ENCODE data around the gene ETV4.

DNA sequence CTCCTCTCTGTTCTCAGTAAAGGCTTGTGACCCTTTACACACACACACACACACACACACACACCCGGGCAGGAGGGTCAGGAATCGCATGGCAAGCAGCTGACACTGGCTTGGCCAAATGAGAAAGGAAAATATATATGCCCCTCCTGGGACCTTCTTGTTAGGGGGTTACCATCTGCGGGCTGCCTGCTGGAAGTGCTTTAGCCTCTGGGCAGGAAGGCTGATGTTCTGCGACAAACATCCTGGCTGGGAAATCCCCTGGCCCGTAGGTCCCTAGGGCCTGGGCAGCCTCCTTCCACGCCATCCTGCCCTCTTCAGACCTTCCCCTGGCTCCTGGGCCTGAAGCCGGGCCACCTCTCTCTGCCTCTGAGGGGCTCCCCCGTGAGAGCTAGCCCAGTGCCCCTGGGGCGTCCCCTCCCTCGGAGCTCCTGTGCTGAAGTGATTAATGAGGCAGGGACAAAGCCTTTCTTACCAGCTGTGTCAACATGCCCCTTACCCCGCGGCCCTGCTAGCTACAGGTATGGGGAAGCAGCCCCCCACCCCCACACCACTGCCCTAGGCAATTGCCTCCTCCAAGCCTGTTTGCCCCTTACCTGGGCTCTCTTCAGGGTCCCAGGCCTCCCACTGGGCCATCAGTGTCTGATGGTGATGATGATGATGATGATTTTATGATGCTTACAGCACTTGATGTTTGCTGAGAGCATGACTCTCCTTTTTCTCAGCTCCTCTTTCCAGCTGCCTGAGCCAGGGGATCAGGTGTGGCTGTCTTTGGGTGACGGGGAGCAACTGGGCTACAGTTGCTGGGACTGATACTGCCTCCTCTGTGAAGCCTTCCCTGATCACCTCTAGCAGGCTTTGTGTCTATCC lies 32.8 kb upstream of the ETV4 start:
- TF ChIP-seq, protein P1, sequence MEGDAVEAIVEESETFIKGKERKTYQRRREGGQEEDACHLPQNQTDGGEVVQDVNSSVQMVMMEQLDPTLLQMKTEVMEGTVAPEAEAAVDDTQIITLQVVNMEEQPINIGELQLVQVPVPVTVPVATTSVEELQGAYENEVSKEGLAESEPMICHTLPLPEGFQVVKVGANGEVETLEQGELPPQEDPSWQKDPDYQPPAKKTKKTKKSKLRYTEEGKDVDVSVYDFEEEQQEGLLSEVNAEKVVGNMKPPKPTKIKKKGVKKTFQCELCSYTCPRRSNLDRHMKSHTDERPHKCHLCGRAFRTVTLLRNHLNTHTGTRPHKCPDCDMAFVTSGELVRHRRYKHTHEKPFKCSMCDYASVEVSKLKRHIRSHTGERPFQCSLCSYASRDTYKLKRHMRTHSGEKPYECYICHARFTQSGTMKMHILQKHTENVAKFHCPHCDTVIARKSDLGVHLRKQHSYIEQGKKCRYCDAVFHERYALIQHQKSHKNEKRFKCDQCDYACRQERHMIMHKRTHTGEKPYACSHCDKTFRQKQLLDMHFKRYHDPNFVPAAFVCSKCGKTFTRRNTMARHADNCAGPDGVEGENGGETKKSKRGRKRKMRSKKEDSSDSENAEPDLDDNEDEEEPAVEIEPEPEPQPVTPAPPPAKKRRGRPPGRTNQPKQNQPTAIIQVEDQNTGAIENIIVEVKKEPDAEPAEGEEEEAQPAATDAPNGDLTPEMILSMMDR (IDR thresholded peaks at IDR 0.05), result no peak
- TF ChIP-seq POLR2A (IDR thresholded peaks at IDR 0.05), result no peak

Measured in testis (tissue), 2 donors.